Liver (tissue), 9 donors: ENCODE measurements around the gene RAC2. TPM values are rescaled to one million over a fixed set of nuclear protein-coding genes. Genes with fewer than 3 reads are reported as not detected.

ENCODE experiments used
- DNase-seq: peaks from one replicate; pipeline ENCODE4 v3.0.0-alpha.2; 2017; ENCODE audit warnings: low spot score
- H3K27ac ChIP-seq, 2 donors: one replicate each; pipeline ENCODE4 v1.7.0; 2013; ENCODE audit warnings: inconsistent platforms in 2 of 2, low read length in 2 of 2, control low read depth in 1 of 2, low read depth in 1 of 2, mild to moderate bottlenecking in 1 of 2
- H3K27me3 ChIP-seq, 4 donors: one replicate each; pipeline versions ENCODE4 v1.6.1 to v1.7.0; 2013; ENCODE audit warnings: low read length in 3 of 4, inconsistent platforms in 1 of 4, mild to moderate bottlenecking in 1 of 4, moderate library complexity in 1 of 4; ENCODE audit not compliant: control insufficient read depth in 4 of 4, insufficient read depth in 4 of 4
- H3K36me3 ChIP-seq, 4 donors: one replicate each; pipeline versions ENCODE4 v1.6.1 to v1.7.0; 2013; ENCODE audit warnings: low read length in 3 of 4, mild to moderate bottlenecking in 3 of 4, low read depth in 1 of 4, moderate library complexity in 1 of 4; ENCODE audit not compliant: control insufficient read depth in 4 of 4, insufficient read depth in 3 of 4
- H3K4me1 ChIP-seq, 4 donors: one replicate each; pipeline versions ENCODE4 v1.6.1 to v1.7.0; 2013; ENCODE audit warnings: low read length in 3 of 4, mild to moderate bottlenecking in 3 of 4, moderate library complexity in 1 of 4; ENCODE audit not compliant: control insufficient read depth in 4 of 4, insufficient read depth in 4 of 4
- H3K4me3 ChIP-seq, 3 donors: one replicate each; pipeline versions ENCODE4 v1.6.1 to v1.7.0; 2013; ENCODE audit warnings: low read length in 3 of 3, control low read depth in 1 of 3, low read depth in 1 of 3, mild to moderate bottlenecking in 1 of 3
- H3K9ac ChIP-seq, 2 donors: one replicate each; pipeline ENCODE4 v1.7.0; 2013; ENCODE audit warnings: low read length in 2 of 2, mild to moderate bottlenecking in 2 of 2, moderate library complexity in 2 of 2, control low read depth in 1 of 2, low read depth in 1 of 2
- H3K9me3 ChIP-seq, 4 donors: one replicate each; pipeline versions ENCODE4 v1.6.1 to v1.7.0; 2013; ENCODE audit warnings: low read length in 3 of 4; ENCODE audit not compliant: control insufficient read depth in 4 of 4
- FOXA1 ChIP-seq: IDR thresholded peaks from 2 replicates; pipeline ENCODE4 v1.6.1; 2016; ENCODE audit warnings: antibody characterized with exemption
- FOXA2 ChIP-seq: IDR thresholded peaks from 2 replicates; pipeline ENCODE4 v1.6.1; 2016; ENCODE audit warnings: antibody characterized with exemption
- GABPA ChIP-seq, 2 donors: IDR thresholded peaks in 1 of 2; conservative IDR thresholded peaks in 1 of 2; 2 replicates each; pipeline ENCODE4 v1.6.1; 2016; ENCODE audit warnings: antibody characterized with exemption in 2 of 2, mild to moderate bottlenecking in 1 of 2, moderate library complexity in 1 of 2
- HNF4A ChIP-seq, 2 donors: conservative IDR thresholded peaks; 2 replicates each; pipeline ENCODE4 v1.6.1; 2016; ENCODE audit warnings: antibody characterized with exemption in 2 of 2, mild to moderate bottlenecking in 2 of 2
- HNF4G ChIP-seq: IDR thresholded peaks from 2 replicates; pipeline ENCODE4 v1.6.1; 2016; ENCODE audit warnings: antibody characterized with exemption
- JUND ChIP-seq, 2 donors: IDR thresholded peaks; 2 replicates each; pipeline ENCODE4 v1.6.1; 2016; ENCODE audit warnings: antibody characterized with exemption in 2 of 2
- RAD21 ChIP-seq, 2 donors: IDR thresholded peaks; 2 replicates each; pipeline ENCODE4 v1.6.1; 2016; ENCODE audit warnings: antibody characterized with exemption in 2 of 2, mild to moderate bottlenecking in 2 of 2
- RXRA ChIP-seq, 2 donors: IDR thresholded peaks; 2 replicates each; pipeline ENCODE4 v1.6.1; 2017 to 2018; ENCODE audit warnings: antibody characterized with exemption in 2 of 2, mild to moderate bottlenecking in 1 of 2
- SP1 ChIP-seq: IDR thresholded peaks from 2 replicates; pipeline ENCODE4 v1.6.1; 2018; ENCODE audit warnings: antibody characterized with exemption, mild to moderate bottlenecking
- TAF1 ChIP-seq: conservative IDR thresholded peaks from 2 replicates; pipeline ENCODE4 v1.6.1; 2016; ENCODE audit warnings: antibody characterized with exemption, mild to moderate bottlenecking
- YY1 ChIP-seq: IDR thresholded peaks from 2 replicates; pipeline ENCODE4 v1.6.1; 2016; ENCODE audit warnings: antibody characterized with exemption, mild to moderate bottlenecking
- WGBS: extraction: QIAGEN DNeasy Blood & Tissue Kit; methylation state at CpG from one replicate; pipeline ENCODE4 v1.1.7; 2013; 5-methylcytosine and 5-hydroxymethylcytosine counted together
- polyA plus RNA-seq, 2 donors: library from polyadenylated mRNA; stranded (reverse) in 1 of 2; unstranded in 1 of 2; fragments of 200-250 nt in 1 of 2; fragments of >200 nt in 1 of 2; fragmentation: Nextera tagmentation in 1 of 2; extraction: Ambion mirVana in 1 of 2; gene quantifications; one replicate each; pipeline versions ENCODE4 v1.2.1 to v1.2.3, GENCODE V29; 2013 to 2015
- total RNA-seq, 2 donors: library from RNA; depleted of rRNA; stranded (reverse); fragments of >200 nt; gene quantifications; one replicate each; pipeline ENCODE4 v1.2.3, GENCODE V29; 2014
- TF ChIP-seq, protein P1 (sequence below): IDR thresholded peaks from 2 replicates; pipeline ENCODE4 v1.6.1; 2016; ENCODE audit warnings: antibody characterized with exemption, mild to moderate bottlenecking
- TF ChIP-seq, protein P2 (sequence below): IDR thresholded peaks from 2 replicates; pipeline ENCODE4 v1.6.1; 2016; ENCODE audit warnings: antibody characterized with exemption
- TF ChIP-seq, protein P3 (sequence below): fragments of 150-350 bp; IDR thresholded peaks from 2 replicates; pipeline ENCODE4 v1.5.1; 2017; ENCODE audit warnings: improper control_type of control experiment, low read depth, low read length; ENCODE audit not compliant: missing input control
- TF ChIP-seq, protein P4 (sequence below): IDR thresholded peaks from 2 replicates; pipeline ENCODE4 v1.6.1; 2016; ENCODE audit warnings: antibody characterized with exemption
- TF ChIP-seq, protein P5 (sequence below): IDR thresholded peaks from 2 replicates; pipeline ENCODE4 v1.6.1; 2016; ENCODE audit warnings: antibody characterized with exemption
- donor health status: healthy.
- donor health status: healthy.
- donor health status: healthy.
- donor health status: healthy.
- donor health status: healthy.

RAC2 gene
- total and polyA plus RNA-seq, 4 donors, result 4.0 to 15.0 (median 7.4) TPM

DNA sequence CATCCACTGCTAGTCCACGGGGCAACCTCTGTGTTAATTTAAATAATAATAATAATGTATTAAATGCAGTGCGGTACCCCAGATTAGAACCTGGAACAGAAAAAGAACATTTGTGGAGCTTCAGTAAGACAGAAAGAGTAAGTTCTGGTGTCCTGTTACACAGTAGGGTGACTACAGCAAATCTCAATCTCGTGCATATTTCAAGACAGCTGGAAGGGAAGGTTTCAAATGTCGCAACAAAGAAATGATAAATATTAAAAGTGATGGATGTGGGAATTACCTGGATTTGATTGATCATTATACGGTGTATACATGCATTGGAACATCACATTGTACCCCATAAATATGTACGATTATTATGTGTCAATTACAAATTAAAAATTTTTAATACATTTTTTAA is 1.7 kb upstream of the RAC2 start:
- H3K4me3 ChIP-seq, result no peak overlapping the region
- H3K36me3 ChIP-seq, result no peaks in the 10 kb centered on the region
- H3K27me3 ChIP-seq, result no peaks in the 10 kb centered on the region
- H3K27ac ChIP-seq, result no peak overlapping the region
- no peak for DNase-seq
- H3K4me1 ChIP-seq, result peaks cover 0 to 3% (median 0%) of the 10 kb centered on the region in 4 donors
- H3K9ac ChIP-seq, result no peak overlapping the region
- WGBS, result 75% methylated on average over 6 of the region's 6 CpGs
- no peaks in the 10 kb centered on the region for H3K9me3 ChIP-seq
- TF ChIP-seq, protein P1, sequence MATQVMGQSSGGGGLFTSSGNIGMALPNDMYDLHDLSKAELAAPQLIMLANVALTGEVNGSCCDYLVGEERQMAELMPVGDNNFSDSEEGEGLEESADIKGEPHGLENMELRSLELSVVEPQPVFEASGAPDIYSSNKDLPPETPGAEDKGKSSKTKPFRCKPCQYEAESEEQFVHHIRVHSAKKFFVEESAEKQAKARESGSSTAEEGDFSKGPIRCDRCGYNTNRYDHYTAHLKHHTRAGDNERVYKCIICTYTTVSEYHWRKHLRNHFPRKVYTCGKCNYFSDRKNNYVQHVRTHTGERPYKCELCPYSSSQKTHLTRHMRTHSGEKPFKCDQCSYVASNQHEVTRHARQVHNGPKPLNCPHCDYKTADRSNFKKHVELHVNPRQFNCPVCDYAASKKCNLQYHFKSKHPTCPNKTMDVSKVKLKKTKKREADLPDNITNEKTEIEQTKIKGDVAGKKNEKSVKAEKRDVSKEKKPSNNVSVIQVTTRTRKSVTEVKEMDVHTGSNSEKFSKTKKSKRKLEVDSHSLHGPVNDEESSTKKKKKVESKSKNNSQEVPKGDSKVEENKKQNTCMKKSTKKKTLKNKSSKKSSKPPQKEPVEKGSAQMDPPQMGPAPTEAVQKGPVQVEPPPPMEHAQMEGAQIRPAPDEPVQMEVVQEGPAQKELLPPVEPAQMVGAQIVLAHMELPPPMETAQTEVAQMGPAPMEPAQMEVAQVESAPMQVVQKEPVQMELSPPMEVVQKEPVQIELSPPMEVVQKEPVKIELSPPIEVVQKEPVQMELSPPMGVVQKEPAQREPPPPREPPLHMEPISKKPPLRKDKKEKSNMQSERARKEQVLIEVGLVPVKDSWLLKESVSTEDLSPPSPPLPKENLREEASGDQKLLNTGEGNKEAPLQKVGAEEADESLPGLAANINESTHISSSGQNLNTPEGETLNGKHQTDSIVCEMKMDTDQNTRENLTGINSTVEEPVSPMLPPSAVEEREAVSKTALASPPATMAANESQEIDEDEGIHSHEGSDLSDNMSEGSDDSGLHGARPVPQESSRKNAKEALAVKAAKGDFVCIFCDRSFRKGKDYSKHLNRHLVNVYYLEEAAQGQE, result no peak
- TF ChIP-seq, protein P2, sequence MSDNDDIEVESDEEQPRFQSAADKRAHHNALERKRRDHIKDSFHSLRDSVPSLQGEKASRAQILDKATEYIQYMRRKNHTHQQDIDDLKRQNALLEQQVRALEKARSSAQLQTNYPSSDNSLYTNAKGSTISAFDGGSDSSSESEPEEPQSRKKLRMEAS, result no peak
- TF ChIP-seq RXRA (IDR thresholded peaks at IDR 0.05) (no peak), TAF1 (no peak), RAD21 (IDR thresholded peaks at IDR 0.05) (no peak), HNF4G (no peak), SP1 (no peak), HNF4A (conservative IDR thresholded peaks at IDR 0.05) (no peak), GABPA (IDR thresholded peaks at IDR 0.05 in 1 of 2, conservative IDR thresholded peaks at IDR 0.05 in 1 of 2) (no peak), FOXA2 (no peak), JUND (IDR thresholded peaks at IDR 0.05) (no peak), YY1 (no peak), FOXA1 (no peak)
- TF ChIP-seq, protein P3, sequence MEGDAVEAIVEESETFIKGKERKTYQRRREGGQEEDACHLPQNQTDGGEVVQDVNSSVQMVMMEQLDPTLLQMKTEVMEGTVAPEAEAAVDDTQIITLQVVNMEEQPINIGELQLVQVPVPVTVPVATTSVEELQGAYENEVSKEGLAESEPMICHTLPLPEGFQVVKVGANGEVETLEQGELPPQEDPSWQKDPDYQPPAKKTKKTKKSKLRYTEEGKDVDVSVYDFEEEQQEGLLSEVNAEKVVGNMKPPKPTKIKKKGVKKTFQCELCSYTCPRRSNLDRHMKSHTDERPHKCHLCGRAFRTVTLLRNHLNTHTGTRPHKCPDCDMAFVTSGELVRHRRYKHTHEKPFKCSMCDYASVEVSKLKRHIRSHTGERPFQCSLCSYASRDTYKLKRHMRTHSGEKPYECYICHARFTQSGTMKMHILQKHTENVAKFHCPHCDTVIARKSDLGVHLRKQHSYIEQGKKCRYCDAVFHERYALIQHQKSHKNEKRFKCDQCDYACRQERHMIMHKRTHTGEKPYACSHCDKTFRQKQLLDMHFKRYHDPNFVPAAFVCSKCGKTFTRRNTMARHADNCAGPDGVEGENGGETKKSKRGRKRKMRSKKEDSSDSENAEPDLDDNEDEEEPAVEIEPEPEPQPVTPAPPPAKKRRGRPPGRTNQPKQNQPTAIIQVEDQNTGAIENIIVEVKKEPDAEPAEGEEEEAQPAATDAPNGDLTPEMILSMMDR, result no peak
- TF ChIP-seq, protein P4, sequence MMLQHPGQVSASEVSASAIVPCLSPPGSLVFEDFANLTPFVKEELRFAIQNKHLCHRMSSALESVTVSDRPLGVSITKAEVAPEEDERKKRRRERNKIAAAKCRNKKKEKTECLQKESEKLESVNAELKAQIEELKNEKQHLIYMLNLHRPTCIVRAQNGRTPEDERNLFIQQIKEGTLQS, result no peak
- TF ChIP-seq, protein P5, sequence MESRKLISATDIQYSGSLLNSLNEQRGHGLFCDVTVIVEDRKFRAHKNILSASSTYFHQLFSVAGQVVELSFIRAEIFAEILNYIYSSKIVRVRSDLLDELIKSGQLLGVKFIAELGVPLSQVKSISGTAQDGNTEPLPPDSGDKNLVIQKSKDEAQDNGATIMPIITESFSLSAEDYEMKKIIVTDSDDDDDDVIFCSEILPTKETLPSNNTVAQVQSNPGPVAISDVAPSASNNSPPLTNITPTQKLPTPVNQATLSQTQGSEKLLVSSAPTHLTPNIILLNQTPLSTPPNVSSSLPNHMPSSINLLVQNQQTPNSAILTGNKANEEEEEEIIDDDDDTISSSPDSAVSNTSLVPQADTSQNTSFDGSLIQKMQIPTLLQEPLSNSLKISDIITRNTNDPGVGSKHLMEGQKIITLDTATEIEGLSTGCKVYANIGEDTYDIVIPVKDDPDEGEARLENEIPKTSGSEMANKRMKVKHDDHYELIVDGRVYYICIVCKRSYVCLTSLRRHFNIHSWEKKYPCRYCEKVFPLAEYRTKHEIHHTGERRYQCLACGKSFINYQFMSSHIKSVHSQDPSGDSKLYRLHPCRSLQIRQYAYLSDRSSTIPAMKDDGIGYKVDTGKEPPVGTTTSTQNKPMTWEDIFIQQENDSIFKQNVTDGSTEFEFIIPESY, result no peak
